Measurements from ENCODE around the gene DNAJC11. TPM values are rescaled to one million over a fixed set of nuclear protein-coding genes. Genes with fewer than 3 reads are reported as not detected.

Gene DNAJC11
- total RNA-seq, 1 experiment from 2014 or later, result 40.9 TPM

DNA sequence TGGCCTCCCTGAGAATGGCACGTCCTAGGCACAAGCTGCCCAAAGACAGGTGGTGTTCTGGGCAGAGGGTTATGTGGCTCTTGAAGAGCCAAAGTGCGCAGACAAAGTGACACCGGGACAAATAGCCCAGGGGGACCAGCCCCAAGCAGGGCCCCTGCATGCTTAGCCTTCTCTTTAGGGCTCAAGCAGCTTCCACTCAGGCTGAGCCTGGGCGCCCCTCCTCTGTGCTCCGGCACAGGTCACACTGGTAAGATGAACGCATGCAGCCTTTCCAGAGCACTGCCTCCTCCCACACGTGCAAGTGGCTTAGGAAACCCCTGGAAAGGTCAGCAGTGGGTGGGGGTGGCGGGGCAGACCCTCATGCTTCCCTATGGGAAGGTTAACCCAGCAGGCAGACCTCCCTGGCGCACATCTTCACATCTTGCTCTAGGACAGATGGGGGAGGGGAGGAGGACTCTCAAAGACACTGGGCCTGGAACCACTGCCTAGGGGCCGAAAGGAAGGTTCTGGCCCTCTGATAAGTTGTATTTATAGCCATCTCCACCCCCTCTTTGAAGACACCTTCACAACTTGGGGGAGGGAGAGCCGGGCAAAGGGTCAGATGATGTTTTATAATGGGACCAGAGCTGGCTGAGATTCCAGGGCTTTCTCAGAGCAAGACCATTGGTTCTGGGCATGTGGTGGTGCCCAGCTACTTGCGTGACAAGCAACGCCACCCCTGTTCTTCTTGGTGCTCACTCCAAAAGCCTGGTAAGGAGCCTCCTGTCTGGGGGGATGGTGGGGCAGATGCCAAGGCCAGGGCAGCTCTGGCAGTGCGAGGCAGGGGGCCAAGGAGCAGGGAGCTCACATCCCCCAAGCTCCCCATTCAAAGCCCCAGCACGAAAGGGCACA is 104.5 kb downstream of the DNAJC11 start:
- in situ Hi-C loops (cut with HindIII; ENCODE audit: low pct_unique_long_range_greater_than_20kb, low sequenced_read_pairs), result no loop called here
- DNase-seq (ENCODE audit: low read depth, low spot score), result no peak

DNA sequence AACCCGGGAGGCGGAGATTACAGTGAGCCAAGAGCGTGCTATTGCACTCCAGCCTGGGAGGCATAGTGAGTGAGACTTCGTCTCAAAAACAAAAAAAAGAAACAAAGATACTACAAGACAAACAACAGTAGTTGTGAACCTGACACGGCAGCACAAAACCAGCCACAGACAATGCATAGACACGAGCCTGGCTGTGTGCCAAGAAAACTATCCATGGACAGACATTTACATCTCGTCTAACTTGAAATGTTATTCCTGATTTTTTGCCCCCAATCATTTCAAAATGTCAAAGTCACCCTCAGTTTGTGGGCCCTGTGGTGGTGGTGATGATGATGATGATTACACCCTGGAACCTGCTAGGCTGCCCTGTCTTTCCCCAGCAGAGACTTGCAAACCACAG is 105.3 kb downstream of the DNAJC11 start:
- DNase-seq (ENCODE audit: low read depth, low spot score), result no peak
- in situ Hi-C loops (cut with HindIII; ENCODE audit: low pct_unique_long_range_greater_than_20kb, low sequenced_read_pairs), result no loop called here

DNA sequence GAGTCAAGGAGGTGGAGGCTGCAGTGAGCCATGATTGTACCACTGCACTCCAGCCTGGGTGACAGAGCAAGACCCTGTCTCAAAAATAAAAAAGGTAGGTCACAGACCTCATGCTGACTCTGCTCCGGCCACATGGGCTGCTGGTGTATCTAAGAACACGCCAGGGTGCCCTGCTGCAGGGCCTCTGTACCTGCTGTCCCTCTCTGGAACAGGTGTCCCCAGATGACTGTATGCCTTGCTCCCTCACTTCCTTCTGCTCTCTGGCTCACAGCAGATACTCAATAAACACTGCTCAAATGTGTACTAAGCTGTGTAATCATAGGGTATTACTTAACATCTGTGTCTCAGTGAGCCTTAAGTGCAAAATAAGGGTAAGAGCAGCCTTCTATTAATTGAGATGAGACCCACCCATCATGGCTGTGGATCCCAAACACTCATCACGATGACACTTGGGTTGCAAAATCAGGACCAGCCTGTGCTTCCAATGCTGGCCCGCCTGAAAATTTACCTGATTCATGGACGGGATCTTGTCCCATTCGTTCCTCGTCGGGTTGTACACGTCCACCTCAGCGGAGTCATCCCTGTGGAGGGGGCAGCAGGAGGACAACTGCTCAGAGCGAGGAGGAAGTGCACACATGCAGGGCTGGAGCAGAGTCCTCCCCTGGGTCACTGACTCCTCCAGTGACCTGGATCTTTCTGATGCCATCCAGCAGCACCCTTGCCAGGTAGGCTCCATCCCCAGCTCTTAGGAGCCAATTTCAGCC is 106.5 kb downstream of the DNAJC11 start:
- DNase-seq (ENCODE audit: low read depth, low spot score), result no peak
- in situ Hi-C loops (cut with HindIII; ENCODE audit: low pct_unique_long_range_greater_than_20kb, low sequenced_read_pairs), result no loop called here

GRCh38 chr1:6593810-6594209 is 107.8 kb downstream of the DNAJC11 start:
- in situ Hi-C loops (cut with HindIII; ENCODE audit: low pct_unique_long_range_greater_than_20kb, low sequenced_read_pairs), result no loop called here
- no peak for DNase-seq (ENCODE audit: low read depth, low spot score)

- DNase-seq (ENCODE audit: low read depth, low spot score), result no peak
Measured at GRCh38 chr1:6592865-6593593, 108.6 kb downstream of the DNAJC11 start.

DNA sequence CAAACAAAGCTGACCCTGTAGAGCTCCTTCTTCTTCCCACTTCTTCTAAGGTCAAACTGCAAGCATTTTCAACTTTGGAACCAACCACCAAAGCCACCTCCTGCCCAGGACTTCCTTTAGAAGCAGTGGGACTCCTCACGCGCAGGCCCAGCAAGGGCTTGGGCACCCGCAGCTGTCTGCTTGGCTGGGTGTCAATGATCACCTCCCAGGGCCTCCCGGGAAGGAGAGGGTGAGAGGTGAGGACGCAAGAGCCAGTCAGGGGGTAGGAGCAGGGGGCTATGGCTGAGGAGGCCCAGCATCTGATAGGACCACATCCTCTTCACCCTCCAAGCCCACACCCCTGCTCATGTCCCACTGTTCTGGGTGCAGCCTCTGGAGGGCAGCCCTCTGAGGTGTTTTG is 109.2 kb downstream of the DNAJC11 start:
- no peak for DNase-seq (ENCODE audit: low read depth, low spot score)
- in situ Hi-C loops (cut with HindIII; ENCODE audit: low pct_unique_long_range_greater_than_20kb, low sequenced_read_pairs), result no loop called here

More at GRCh38 chr1:6592865-6593593, 108.6 kb downstream of the DNAJC11 start:
- in situ Hi-C loops (cut with HindIII; ENCODE audit: low pct_unique_long_range_greater_than_20kb, low sequenced_read_pairs), result no loop called here

DNA sequence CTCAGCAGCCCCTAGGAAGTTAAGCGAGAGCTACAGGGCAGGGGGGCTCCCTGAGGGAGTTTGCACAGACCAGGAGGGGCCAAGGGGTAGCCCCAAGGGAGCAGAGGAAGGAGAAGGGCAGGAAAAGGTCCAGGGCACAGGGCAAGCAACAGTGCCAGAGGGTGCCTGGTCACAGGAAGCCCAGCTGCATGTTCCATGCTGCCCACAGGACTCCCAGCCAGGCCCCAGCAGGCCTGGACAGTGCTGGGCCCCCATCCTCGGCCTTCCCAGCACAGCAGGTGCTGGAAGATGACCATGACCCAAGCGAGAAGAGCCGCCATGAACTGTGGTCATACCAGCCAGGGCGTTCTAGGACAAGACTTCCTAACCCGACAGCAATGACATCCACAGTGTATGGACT is 110.0 kb downstream of the DNAJC11 start:
- in situ Hi-C loops (cut with HindIII; ENCODE audit: low pct_unique_long_range_greater_than_20kb, low sequenced_read_pairs), result no loop called here
- no peak for DNase-seq (ENCODE audit: low read depth, low spot score)

GRCh38 chr1:6591222-6591621 is 110.4 kb downstream of the DNAJC11 start:
- in situ Hi-C loops (cut with HindIII; ENCODE audit: low pct_unique_long_range_greater_than_20kb, low sequenced_read_pairs), result no loop called here

GRCh38 chr1:6590046-6590445 is 111.6 kb downstream of the DNAJC11 start:
- in situ Hi-C loops (cut with HindIII; ENCODE audit: low pct_unique_long_range_greater_than_20kb, low sequenced_read_pairs), result no loop called here
- DNase-seq (ENCODE audit: low read depth, low spot score), result no peak

More at GRCh38 chr1:6591222-6591621, 110.4 kb downstream of the DNAJC11 start:
- no peak for DNase-seq (ENCODE audit: low read depth, low spot score)

GRCh38 chr1:6588893-6589520 is 112.6 kb downstream of the DNAJC11 start:
- in situ Hi-C loops (cut with HindIII; ENCODE audit: low pct_unique_long_range_greater_than_20kb, low sequenced_read_pairs), result no loop called here
- DNase-seq (ENCODE audit: low read depth, low spot score), result no peak

- in situ Hi-C loops (cut with HindIII; ENCODE audit: low pct_unique_long_range_greater_than_20kb, low sequenced_read_pairs), result no loop called here
Measured at GRCh38 chr1:6588128-6588892, 113.3 kb downstream of the DNAJC11 start.

DNA sequence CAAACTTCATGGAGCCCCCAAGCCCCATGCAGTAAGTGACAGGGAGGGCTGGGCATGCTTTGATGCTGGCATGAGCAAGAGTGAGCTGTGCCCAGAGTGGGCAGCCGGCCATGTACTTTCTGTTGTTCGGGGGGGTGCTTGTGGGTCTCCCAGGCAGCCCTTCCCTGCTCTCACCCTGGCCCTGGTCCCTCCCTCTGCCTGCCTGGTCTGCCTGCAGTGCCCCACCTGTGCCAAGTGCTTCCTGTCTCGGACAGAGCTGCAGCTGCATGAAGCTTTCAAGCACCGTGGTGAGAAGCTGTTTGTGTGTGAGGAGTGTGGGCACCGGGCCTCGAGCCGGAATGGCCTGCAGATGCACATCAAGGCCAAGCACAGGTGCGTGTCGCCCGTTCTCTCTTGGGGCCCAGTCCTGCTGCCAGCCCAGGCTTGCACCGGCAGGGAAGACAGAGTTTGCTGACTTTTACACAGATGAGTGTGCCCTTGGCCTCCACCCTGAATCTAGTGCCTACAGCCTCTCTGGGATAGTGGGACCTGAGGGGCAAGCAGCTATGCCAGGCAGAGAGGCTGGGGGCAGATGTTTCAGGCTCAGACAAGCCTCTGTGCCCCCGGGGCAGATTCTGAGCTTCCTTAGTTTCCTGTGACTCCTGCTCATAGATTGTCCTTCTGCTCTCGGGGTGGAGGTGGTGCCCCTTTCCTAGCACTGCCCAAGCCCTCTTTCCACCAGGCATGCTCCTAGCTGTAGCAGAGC is 114.2 kb downstream of the DNAJC11 start:
- in situ Hi-C loops (cut with HindIII; ENCODE audit: low pct_unique_long_range_greater_than_20kb, low sequenced_read_pairs), result no loop called here
- DNase-seq (ENCODE audit: low read depth, low spot score), result no peak

More at GRCh38 chr1:6588128-6588892, 113.3 kb downstream of the DNAJC11 start:
- no peak for DNase-seq (ENCODE audit: low read depth, low spot score)

GRCh38 chr1:6586404-6586816 is 115.2 kb downstream of the DNAJC11 start:
- in situ Hi-C loops (cut with HindIII; ENCODE audit: low pct_unique_long_range_greater_than_20kb, low sequenced_read_pairs), result no loop called here
- no peak for DNase-seq (ENCODE audit: low read depth, low spot score)

DNA sequence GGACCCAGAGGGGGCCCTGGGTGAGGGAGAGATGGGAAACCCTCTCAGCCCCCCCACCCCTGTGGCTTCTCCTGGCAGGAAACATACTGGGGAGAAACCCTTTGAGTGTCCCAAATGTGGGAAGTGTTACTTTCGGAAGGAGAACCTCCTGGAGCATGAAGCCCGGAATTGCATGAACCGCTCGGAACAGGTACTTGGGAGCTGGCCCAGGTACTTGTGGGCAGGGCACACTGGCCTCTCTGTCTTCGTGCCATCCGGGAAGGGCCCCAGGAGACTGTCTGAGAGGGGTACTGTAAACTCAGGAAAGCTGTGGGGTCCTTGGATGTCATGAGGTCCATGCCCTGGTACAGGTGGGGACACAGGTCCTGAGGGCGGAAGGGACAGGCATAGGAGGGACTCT is 115.8 kb downstream of the DNAJC11 start:
- no peak for DNase-seq (ENCODE audit: low read depth, low spot score)
- in situ Hi-C loops (cut with HindIII; ENCODE audit: low pct_unique_long_range_greater_than_20kb, low sequenced_read_pairs), result no loop called here

DNA sequence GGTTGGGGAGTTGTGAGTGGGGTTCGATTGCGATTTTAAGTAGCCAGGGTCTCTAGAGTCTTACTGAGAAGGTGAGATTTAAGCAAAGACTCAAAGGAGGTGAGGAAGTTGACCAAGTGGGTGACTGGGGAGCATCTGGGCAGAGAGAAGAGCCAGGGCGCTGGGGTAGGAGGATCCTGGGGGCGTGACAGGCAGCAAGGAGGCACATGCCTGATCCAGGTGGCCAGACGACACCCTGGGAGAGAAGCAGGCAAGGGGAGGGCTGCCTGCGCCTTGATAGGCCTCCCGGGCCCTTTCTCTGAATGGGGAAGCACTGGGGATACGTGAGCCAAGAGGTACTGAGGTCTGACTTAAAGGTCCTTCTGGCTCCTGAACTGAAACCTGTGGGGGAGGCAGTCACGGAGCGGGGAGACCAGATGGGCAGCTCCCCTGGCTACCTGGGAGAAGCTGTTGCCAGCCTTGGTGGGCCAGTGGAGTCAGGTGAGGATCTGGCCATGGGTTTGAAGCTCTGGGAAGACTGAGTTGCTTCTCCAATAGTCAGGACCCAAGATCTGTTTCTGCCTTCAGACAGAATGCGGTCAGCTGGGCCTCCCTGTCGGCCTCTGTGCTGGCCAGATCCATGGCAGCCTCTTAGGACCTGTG is 116.4 kb downstream of the DNAJC11 start:
- in situ Hi-C loops (cut with HindIII; ENCODE audit: low pct_unique_long_range_greater_than_20kb, low sequenced_read_pairs), result no loop called here
- DNase-seq (ENCODE audit: low read depth, low spot score), result no peak
